GM11168 (cell line): Measurements from ENCODE around the gene KCNK7.

Source experiments
- in situ Hi-C: fragments of 300-500 bp; cut with MboI; formaldehyde crosslinking; loops from one replicate; pipeline ENCODE4 v1.12.0; 2022; ENCODE audit warnings: low sequenced_read_pairs; ENCODE audit not compliant: unreplicated experiment

Gene KCNK7

DNA sequence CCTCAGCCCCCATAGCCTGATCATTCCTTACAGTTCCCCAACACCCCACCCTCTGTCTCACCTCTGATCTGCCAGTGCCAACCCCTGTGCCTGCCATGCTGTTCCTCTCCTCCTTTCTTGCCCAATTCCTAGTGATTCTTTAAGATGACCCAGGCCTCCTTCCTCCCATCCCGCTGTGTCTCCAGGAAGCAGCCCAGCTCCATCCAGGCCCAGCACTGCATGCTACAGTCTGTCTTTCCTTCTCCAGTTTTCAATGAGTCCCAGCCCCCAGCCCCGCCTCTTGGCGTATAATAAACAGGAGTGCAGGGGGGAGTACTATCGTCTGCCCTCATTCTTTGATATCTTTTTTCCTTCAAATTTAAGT is 49.8 kb downstream of the KCNK7 start:
- in situ Hi-C loops: no loop called here
